HG03045 (cell line): Measurements from ENCODE around the gene MIDN.
"Not testable (repeated sequence)": the region's sequence is repeated elsewhere in the genome, so short reads cannot be mapped to it uniquely, and the experiment has no call there.

ENCODE experiments used
- ATAC-seq: cut with Tn5 transposase; IDR thresholded peaks from one replicate; pipeline ENCODE4 v1.9.1; 2021; ENCODE audit warnings: mild to moderate bottlenecking, moderate library complexity; ENCODE audit not compliant: unreplicated experiment

Gene MIDN

GRCh38 chr19:1245494-1246264 is 2.7 kb upstream of the MIDN start:
- no peak for ATAC-seq

DNA sequence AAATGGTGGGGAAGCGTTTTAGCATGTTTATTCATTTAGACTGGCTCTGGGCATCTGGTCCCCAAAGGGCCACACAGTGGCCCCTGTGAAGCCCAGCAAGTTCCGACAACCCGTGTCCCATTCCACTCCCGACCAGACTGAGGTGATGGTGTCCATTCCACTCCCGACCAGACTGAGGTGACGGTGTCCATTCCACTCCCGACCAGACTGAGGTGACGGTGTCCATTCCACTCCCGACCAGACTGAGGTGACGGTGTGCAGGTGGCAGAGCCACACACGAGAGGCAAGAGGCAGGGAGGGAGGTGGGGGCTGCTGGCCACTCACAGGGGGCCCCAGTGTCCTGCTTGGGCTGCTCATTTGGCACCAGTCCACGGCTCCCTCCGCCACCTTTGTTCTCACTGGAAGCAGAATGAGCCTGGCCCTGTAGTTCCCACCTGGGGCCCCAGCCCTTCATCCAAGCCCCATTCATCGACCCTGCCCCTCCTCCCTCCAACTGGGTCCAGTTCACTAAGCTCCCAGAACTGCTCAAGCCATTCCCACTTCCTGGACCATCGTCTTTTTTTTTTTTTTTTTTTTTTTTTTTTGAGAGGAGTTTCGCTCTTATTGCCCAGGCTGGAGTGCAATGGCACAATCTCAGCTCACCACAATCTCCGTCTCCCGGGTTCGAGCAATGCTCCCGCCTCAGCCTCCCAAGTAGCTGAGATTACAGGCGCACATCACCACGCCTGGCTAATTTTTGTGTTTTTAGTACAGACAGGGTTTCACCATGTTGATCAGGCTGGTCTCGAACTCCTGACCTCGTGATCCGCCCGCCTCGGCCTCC is 1.9 kb upstream of the MIDN start:
- ATAC-seq = not testable (repeated sequence)

GRCh38 chr19:1247748-1248138 is 640 bp upstream of the MIDN start:
- ATAC-seq = no peak

GRCh38 chr19:1248786-1249297 is 459 bp downstream of the MIDN start:
- ATAC-seq = peak; percentile 24

GRCh38 chr19:1249298-1249989 is 1.1 kb downstream of the MIDN start:
- ATAC-seq = peak; percentile 44

DNA sequence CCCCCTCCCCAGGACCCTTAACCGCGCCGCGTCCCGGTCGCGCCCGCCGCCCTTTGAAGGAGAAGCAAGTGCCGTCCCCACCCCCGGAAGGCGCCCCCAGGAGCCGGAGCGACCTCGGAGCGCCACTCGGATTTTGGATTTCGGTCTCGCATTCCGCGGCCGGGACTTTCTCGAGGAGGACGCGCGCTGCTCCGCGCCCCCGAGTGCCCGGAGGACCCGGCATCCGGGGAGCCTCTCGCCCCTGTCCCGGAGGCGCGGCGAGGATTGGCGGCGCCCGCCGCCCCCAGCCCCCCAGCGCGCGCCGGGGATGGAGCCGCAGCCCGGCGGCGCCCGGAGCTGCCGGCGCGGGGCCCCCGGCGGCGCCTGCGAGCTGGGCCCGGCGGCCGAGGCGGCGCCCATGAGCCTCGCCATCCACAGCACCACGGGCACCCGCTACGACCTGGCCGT is 1.6 kb downstream of the MIDN start:
- no peak for ATAC-seq

DNA sequence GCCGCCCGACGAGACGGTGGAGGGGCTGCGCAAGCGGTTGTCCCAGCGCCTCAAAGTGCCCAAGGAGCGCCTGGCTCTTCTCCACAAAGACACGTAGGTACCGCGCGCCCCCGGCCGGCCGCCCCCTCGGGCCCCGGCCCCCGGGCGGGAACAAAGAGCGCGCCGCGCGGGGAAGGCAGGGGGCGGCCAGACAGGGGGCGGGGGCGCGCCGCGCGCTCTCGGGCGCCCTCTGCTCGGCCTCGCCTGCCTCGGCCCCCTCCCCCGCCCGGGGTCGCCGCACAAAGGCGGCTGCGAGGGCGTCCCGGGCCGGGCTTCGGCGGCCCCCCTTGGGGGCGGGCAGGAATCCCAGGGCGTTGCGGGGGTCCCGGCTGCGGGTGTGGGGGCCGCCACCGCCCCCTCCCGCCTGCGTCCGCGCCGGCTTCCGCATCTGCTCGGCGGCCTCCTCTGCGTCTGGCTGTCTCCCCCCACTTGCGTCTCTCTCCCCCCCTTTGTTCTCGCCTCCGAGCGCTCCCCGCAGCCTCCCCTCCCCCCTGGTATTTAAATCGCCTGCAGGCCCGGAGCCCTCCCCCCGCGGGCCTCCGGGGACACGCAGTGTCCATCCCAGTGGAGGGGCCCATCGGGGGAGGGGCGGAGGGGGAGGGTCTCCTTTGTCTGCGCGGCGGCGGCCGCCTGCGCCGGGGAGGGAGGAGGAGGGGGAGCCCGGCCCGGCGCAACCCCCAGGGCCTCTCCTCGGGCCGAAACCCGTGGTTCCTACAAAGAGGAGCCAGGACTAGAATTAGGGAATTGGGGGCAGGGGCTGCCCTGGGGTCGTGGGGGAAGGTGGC is 2.3 kb downstream of the MIDN start:
- ATAC-seq = no peak

GRCh38 chr19:1251330-1252220 is 3.2 kb downstream of the MIDN start:
- ATAC-seq = no peak

DNA sequence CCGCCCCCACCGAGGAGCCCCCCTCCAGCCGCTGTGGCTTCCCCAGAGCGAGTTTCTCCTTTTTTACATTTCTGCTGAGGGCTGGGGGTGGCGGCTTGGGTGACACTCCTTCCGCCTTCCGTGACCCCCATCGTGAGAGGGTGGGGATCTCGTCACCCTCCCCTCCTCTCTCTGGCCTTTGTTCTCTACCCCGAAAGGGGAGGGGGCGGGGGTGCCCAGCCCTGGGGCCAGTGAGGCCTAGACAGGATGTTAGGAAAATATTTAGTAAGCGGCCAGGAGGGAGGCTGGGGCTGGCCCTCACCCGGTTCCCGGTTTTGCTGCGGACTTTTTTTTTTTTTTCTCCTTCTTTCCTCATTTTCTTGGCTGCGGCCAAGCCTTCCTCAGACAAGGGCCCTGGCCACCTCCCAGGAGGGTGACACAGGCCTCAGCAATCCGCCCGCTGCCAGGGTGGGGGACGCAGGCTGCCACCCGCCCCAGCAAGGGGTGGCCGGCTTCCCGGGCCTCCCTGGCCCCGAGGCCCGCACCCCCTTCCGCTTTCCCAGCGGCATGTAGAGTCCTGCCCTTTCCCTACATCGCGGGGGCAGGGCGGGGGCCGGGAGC is 3.9 kb downstream of the MIDN start:
- no peak for ATAC-seq

- no peak for ATAC-seq
Measured at GRCh38 chr19:1252821-1253513, 4.6 kb downstream of the MIDN start.

DNA sequence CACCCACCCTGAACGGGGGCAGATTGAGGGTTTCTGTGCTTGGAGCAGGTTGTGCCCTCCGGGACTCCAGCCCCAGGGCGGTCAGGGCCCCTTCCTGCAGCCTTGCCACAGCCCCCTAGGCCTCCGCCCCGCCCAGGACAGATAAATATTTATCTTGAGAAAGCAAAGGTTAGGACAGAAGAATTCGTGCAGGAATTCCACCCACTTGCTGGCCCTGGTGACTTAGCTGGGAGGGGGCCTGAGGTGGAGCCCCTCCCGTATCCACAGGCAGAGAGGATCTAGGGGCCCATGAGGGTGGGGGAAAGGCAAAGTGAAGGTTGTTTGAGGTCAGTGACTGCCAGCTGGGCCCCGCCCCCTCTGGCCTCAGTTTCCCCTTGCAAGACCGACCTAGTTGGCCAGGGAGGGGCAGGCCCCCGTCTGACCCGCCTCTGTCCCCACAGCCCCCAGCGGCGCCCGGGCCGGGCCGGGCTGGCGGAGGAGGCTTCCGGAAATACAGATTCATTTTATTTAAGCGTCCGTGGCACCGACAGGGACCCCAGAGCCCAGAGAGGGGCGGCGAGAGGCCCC is 5.2 kb downstream of the MIDN start:
- no peak for ATAC-seq

DNA sequence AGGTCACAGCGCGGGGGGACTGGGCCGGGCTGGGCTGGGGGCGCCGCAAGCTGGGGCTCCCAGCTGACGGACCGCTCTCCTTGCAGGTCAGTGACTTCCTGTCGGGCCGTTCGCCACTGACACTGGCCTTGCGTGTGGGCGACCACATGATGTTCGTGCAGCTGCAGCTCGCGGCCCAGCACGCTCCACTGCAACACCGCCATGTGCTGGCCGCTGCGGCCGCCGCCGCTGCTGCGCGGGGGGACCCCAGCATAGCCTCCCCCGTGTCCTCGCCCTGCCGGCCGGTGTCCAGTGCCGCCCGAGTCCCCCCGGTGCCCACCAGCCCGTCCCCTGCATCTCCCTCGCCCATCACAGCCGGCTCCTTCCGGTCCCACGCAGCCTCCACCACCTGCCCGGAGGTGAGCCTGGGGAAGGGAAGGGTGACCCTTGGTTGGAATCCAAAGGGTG is 5.7 kb downstream of the MIDN start:
- no peak for ATAC-seq

- no peak for ATAC-seq
Measured at GRCh38 chr19:1254530-1255185, 6.3 kb downstream of the MIDN start.

DNA sequence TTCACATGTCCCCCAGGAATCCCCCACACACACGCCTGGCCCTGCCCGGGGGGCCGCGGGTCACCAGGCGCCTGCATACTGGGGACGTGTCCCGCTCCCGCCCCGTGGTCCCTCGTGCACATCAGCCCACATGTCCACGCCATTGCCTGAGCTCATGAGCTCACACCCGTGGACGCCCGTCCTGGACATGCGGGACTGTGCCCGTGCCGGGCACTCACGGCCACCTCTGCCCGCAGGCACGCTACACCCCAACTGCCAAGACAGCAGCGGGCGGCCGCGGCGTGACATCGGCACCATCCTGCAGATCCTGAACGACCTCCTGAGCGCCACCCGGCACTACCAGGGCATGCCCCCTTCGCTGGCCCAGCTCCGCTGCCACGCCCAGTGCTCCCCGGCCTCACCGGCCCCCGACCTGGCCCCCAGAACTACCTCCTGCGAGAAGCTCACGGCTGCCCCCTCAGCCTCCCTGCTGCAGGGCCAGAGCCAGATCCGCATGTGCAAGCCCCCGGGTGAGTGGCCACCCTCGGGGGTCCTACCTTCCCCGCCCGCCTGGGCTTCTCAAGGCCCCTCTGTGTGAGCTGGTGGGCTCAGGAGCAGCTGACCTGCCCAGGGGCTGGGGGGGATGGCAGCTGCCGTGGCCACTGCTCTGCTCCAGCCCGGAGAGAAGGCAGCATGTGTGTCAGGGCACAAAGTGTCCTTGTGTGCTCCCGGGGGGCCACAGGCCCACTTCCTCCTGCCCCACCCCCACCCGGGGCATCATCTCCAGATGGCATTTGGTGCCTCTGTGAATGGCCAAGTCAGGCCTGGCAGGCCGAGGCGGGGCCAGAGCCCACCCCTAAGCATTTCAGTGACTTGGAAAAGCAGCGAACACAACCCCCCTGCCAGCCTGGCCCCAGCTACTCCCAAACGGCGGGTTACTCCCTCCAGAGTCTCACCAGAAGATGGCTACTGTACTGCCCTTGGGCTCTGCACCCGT is 7.1 kb downstream of the MIDN start:
- ATAC-seq = no peak

- ATAC-seq = no peak
Measured at GRCh38 chr19:1256646-1257474, 8.5 kb downstream of the MIDN start.
